ENCODE measurements around the gene MDM2.

- TF ChIP-seq POLR2AphosphoS5 (IDR thresholded peaks at IDR 0.05; ENCODE audit: low read depth, low read length) (no peak), TAF1 (IDR thresholded peaks at IDR 0.05; ENCODE audit: borderline replicate concordance, insufficient read depth, low read length) (no peak), REST (IDR thresholded peaks at IDR 0.05; ENCODE audit: insufficient read depth in 1 of 2, low read depth in 2 of 2, low read length in 2 of 2) (no peak), SIN3A (IDR thresholded peaks at IDR 0.05; ENCODE audit: borderline replicate concordance, insufficient read depth, low read length) (no peak), FOXP2 (optimal IDR thresholded peaks at IDR 0.05; ENCODE audit: borderline replicate concordance, extremely low read depth, extremely low read length, insufficient read depth) (no peak)
Observed at GRCh38 chr12:68759852-68760251, 48.1 kb upstream of the MDM2 start.

Measured in PFSK-1 (cell line).